Femur (tissue), 1 donor: ENCODE results near the gene CRK.
A peak's percentile ranks its signal among the peaks of the same experiment; 100 is the strongest.
"Not testable (repeated sequence)": the region's sequence is repeated elsewhere in the genome, so short reads cannot be mapped to it uniquely, and the experiment has no call there.

ENCODE experiments used
- DNase-seq: peaks from one replicate; pipeline ENCODE4 v3.0.0-alpha.2; 2017

The CRK gene

DNA sequence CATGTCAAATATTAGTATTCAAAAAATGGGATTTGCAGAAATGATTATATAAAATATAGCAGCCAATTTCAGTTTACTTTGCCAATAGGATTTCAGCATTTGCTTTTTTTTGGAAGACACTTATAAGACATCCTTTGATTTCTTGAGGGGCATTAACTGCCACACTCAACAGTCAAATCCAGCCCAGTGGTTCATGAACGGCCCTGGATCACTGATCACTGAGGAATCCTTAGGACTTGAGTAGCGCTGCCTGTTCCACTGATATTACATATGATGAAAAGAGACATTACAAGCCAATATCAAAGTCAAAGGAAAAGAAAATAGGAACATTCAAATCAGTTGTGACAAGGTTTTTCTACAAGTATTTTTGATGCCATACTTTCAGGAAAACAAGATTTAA is 35.1 kb downstream of the CRK start:
- DNase-seq, result no peak

DNA sequence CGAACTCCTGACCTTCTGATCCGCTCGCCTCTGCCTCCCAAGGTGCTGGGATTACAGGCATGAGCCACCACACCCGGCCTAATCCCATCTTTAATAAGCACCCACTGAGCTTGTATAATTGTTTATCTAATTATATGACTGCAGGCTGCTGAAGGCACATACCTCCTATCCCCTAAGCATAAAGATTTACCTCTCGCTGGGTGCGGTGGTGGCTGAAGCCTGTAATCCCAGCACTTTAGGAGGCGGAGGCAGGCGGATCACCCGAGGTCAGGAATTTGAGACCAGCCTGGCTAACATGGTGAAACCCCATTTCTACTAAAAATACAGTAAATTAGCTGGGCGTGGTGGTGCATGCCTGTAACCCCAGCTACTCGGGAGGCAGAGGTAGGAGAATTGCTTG is 35.9 kb downstream of the CRK start:
- DNase-seq, result no peak

DNA sequence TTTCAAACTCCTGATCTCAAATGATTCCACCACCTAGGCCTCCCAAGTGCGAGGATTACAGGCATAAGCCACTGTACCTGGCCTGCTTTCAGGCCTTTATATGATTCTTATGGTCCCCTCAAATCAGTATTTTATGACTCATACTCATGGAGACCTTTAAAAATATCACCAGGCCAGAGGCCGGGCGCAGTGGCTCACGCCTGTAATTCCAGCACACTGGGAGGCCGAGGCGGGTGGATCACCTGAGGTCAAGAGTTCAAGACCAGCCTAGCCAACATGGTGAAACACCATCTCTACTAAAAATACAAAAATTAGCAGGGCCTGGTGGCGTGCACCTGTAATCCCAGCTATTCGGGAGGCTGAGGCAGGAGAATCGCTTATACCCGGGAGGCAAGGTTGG is 37.6 kb downstream of the CRK start:
- not testable (repeated sequence) for DNase-seq

DNA sequence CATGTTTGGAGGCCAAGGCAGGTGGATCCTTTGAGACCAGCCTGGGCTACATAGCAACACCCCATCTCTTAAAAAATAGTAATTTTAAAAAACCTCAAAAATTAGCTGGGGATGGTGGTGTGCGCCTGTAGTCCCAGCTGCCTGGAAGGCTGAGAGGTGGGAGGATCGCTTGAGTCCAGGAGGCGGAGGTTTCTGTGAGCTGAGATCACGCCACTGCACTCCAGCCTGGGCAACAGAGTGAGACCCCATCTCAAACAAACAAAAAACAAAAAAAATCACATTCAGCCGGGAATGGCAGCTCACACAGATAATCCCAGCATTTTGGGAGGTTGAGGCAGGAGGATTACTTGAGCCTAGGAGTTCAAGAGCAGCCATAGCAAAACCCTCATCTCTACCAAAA is 39.6 kb downstream of the CRK start:
- no peak for DNase-seq

DNA sequence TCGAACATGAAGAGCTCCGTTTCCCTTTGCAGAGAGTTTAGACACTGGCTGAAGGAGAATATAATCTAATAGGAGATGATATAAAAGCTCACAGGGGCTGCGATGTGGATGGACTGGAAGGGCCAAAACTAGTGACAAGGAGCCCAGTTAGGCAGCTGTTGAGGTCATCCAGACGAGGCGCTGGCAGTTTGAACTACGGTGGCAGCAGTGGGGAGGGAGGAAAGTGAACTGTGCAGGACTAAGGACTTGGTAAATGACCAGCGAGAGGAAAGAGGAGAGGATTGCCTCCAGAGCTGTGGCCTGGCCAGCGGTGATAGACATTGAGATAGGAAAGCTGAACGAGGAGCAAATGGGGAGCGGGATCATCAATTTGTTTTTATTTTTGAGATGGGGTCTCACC is 41.4 kb downstream of the CRK start:
- no peak for DNase-seq

DNA sequence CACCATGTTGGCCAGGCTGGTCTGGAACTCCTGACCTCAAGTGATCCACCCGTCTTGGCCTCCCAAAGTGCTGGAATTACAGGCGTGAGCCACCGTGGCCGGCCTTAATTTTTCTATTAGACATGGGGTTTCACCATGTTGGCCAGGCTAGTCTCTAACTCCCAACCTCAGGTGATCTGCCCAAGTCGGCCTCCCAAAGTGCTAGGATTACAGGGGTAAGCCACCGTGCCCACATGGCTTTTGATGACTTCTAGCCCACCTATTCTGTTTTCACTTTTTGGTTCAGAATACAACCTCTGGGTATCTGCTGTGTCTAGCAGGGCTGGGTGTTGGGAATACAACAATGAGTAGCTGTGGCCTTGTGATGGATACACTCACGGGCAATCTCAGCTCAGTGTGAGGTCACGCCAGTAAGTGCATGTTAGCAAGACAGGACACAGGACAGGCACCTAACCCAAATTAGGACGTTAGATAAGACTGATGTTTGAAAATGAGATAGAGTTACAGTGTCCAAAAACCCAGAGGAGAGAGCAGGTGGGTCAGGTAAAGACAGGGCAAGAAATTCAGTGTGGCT is 41.9 kb downstream of the CRK start:
- DNase-seq, result no peak

DNA sequence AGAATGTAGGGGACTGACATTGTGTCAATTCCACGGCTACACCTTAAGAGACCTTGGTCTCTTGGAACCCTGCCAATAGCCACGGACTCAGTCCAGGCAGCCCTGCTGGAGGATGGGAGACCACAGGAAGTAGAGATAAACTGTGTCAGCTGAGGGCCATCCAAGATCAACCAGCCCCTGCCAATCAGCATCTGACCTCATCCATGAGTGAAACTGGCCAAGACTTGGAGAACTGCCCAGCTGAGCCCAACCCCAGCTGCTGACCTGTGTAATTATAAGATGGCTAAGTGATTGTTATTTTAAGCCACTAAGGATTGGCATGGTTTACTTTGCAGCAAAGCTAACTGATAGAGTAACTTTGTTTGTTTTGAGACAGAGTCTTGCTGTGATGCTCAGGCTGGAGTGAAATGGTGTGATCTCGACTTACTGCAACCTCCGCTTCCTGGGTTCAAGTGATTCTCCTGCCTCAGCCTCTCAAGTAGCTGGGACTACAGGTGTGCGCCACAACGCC is 42.7 kb downstream of the CRK start:
- DNase-seq, result peak; percentile 79

DNA sequence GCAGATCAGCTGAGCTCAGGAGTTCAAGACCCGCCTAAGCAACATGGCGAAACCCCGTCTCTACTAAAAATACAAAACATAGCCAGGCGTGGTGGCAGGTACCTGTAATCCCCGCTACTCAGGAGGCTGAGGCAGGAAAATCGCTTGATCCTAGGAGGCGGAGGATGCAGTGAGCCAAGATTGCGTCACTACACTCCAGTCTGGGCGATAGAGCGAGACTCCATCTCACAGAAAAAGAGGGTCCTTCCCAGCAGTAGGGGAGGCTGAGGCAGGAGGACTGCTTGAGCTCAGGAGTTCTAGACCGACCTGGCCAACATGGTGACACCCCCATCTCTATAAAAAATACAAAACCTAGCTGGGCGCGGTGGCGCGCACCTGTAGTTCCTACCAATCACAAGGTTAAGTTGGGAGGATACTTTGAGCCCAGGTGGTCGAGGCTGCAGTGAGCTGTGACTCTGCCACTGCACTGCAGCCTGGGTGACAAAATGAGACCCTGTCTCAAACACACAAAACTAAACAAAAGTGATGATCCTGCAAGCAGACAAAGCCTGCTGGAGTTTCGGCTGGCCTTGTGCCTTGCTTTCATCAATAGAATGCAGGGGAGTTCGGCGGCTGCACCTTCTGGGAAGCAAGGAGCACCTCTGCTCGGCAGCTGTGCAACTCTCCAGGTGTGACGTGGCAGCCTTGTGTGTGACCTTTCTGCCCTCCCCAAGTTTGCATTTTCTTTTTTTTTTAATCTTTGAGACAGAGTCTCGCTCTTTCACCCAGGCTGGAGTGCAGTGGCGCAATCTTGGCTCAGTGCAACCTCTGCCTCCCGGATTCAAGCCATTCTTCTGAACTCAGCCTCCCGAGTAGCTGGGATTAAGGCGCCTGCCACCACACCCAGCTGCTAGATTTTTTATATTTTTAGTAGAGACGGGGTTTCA is 43.6 kb downstream of the CRK start:
- no peak for DNase-seq

DNA sequence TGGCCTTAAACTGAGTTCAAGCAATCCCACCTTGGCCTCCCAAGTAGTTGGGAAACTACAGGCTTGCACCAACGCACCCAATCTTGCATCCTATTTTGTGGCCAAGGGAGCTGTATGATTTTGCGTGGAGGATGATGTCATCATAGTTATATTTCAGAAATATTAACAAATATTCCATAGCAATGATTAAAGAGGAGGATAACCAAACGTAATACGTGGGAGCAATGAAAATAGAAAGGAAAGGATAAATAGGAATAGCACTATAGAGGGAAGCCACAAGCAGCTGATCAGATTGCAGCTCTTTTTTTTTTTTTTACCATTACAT is 53.8 kb downstream of the CRK start:
- DNase-seq, result no peak

DNA sequence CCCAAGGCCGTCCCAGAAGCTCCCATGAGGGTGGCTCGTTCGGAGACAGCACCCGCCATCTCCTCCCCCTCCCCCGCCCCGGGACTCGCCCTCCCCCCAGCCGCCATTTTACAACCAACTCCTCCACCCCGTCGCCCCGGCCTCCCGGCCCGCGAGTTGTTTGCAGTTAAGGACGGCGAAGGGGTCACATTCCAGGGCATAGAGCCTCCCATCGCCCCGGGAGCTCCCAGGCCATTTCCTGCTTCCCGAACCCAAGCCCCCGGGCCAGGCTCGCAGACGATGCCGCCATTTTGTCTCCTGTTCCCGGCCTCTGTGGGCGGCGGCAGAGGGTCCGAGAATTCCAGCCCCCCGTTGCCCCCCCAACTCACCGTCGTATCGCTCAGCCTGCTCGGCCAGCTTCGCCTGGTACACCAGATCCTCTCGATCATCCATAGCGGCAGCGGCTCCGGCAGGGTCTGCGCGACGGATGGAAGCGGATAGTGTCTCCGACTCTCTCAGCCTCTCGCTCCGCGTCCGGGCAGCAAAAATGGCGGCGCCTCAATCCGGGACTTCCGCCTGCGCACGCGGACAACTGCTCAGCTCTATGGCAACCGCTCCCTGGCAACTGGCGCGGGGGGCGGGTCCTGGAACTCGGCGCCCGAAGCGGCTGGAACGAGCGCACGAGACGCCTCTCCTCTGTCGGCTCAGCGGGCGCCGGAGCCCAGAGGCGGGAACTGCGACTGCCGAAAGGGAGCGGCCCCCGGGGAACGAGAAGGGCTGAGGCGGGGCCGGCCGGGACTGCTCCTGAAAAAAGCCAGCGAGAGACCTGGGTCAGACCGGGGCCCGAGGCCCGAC is 56.1 kb downstream of the CRK start, which contains the start of gene YWHAE:
YWHAE (minus strand) TSS at position 544 of the 834 bp plus-strand sequence; CDS start at position 432, 112 bp downstream.
- DNase-seq, result peak; percentile 98

DNA sequence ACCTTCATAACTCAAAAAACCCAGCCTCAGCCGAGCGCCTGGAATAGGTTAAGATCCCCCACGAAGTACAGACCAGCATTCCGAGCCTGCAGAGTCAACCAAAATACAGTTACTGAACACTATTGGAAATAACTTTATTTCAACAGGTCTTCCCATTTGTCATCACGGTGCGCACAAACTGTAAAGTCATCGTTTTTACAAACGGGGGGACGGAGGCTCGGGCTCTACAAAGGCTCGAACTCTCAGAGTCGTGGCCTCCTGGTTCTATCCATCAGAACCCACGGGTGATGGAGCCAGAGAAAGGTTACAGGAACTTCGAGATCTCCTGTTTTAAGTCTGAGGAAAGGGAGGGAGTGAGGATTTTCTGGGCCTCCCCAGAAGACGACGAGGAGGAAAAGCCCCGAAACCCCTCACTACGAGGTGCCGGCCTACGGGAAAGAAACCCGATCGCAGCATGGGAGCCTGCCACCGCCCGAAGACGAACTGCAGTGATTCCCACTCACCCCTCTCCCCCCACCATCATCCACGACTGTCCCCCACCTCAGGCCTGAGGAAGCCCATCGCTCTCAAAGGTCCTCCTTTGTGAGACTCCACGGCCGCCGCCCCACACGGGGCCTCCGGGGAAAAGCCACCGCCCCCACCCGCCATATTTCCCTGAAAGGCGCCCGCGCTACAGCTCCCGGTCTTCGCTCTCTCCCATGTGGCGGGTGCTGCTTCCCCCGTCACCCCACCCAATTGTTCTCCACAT is 56.9 kb downstream of the CRK start:
- DNase-seq, result no peak

DNA sequence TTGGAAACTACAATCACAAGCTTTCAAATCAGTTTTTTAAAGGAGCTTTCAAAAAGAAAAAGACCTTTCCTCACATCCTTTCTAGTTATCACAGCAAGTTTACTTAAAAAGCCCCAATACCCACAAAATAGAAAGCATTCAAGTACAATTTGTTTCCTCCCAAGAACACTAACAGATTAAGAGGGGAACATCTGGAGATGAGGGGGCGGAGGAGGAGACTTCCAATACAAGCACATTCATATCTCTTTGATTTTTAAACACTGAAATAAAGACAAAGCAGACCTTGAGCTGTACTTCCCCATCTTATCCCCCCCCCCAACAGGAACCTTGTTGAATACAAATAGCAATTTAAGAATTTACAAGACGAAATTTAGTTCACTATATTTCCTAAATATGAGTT is 58.0 kb downstream of the CRK start:
- DNase-seq, result no peak

DNA sequence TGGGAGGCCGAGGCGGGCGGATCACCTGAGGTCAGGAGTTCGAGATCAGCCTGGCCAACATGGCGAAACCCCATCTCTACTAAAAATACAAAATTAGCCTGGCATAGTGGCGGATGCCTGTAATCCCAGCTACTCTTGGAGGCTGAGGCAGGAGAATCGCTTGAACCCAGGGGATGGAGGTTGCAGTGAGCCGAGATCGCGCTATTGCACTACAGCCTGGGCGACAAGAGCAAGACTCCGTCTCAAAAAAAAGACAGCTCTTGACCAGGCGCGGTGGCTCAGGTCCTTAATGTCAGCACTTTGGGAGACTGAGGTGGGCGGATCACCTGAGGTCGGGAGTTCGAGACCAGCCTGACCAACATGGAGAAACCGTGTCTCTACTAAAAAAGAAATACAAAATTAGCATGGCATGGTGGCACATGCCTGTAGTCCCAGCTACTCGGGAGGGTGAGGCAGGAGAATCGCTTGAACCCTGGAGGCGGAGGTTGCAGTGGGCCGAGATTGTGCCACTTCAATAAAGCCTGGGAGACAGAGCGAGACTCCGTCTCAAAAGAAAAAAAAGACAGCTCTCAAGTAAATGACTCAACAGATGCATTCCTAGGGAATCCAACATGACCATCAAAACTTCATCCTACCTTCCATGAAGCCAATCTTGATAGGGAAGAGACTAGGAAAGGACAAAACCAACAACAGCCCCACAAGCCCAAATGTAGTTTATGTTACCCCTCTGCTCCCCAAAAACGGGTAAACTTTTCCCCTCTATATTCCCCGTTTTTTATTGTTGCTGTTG is 60.0 kb downstream of the CRK start:
- not testable (repeated sequence) for DNase-seq

DNA sequence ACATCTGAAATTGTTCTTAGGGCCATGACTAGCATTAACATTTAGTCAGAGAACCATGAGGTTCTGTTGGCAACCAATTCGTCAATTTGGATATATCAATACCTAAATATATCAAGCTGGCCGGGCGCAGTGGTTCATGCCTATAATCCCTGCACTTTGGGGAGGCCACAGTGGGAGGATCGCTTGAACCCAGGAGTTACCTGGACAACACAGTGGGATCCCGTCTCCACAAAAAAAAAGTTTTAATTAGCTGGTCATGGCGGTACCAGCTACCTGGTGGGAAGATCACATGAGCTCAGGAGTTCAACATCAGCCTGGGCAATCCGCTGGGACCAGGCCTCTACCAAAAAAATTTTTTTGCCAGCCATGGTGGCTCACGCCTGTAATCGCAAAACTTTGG is 64.5 kb downstream of the CRK start:
- DNase-seq, result no peak

DNA sequence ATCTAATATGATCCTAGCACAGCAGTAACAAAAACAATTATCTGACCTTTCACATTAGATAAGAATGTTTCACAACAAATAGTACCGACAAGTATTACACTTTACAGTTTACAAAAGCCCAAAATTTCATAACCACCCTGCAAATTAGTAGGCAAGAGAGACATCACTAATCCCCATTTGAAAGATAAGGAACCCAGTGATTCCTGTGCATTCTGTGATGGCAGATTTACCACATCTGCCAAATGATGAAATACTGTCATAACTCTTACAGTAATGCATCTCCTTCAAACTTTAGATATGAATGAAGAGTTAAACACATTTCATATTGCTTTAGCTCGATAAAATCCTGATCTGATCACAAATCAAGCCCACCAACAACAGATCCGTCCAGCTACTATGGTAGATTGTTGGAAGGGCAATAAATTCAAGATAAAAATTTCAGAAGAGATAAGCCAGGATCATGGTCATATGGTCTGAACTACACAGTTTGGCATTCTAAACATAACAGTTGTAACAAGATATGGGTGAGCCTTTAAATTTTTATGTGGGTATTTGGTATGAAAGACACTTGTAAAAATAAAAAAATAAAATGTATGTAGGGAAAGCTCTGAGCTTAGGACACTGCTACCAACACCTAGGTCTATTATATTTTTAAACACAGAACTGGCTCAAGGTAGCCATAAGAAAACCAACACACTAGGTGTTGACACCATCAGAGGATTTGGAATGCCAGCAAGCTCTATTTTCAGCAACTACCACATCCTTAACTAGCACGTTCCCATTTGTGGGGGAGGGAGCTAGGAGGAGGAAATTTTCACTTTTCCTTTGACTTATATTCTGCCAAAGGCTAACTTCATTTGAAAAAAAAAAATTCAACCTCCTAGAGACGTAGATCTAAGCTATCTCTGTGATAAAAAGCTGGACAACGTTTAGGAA is 65.3 kb downstream of the CRK start:
- no peak for DNase-seq

DNA sequence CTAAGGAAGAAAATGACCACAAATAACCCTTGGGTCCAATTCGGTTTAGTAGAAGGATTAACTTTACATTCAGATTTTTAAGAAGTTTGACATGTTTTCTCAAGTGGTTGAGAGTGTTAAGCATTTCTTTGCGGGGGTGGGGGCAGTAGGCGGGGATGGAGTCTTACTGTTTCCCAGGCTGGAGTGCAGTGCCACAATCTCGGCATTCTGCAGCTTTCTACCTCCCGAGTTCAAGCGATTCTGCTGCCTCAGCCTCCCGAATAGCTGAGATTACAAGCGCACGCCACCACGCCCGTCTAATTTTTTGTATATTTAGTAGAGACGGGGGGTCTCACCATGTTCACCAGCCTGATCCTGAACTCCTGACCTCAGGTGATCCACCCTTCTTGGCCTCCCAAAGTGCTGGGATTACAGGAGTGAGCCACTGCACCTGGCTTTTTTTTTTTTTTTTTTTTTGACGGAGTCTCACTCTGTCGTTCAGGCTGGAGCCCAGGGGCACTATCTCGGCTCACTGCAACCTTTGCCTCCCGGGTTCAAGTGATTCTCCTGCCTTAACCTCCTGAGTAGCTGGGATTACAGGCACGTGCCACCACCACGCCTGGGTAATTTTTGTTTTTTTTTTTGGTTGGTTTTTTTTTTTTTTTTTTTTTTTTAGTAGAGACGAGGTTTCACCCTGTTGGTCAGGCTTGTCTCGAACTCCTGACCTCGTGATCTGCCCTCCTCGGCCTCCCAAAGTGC is 68.4 kb downstream of the CRK start:
- DNase-seq, result not testable (repeated sequence)

DNA sequence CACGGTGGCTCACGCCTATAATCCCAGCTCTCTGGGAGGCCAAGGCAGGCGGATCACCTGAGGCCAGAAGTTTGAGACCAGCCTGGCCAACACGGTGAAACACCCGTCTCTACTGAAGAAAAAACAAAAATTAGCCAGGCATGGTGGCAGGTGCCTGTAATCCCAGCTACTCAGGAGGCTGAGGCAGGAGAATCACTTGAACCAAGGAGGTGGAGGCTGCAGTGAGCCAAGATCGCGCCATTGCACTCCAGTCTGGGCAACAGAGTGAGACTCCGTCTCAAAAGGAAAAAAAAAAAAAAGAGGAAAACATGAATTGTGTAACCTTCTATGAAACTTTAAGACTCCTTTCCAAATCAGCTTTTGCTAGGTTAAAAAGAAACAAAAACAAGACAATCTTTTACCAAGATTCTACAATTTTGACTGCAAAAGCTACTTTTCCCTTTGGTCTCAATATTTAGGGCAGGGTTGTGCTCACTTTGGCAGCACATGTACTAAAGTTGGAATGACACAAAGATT is 69.3 kb downstream of the CRK start:
- not testable (repeated sequence) for DNase-seq

DNA sequence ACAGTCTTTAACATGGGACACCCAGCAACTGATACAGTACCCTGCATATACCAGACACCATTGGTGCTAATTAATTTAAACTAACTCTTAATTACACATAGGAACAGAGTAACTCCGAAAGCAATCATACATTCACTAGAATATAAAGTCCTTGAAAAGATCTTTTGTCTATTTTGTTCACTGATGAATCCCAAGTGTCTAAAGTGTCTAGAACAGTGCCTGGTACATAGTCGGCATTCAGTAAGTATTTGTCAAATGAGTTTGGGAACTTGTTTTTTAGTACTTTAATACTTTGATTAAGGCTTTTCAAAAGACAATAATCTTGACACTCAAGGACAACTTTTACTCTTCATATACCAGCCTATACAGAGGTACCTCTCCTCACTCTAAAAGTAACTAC is 69.8 kb downstream of the CRK start:
- no peak for DNase-seq

DNA sequence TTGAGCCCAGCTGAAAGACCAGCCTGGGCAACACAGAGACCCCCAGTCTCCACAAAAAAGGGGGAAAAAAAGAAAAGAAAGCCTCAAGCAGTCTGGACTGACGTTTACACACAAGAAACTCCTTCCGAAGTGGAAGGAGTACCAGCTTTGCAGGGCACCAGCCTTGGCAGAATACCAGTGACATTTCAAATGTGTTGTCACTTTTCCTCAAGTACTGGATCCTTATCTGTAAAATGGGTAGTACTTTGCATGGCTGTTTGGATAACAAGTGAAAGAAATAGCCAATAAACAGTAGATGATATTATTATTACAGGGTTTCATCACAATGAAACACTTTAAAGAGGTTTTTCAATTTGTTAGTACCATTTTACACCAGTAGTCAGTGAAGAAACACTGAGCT is 70.2 kb downstream of the CRK start:
- no peak for DNase-seq
